ENCODE measurements around the gene AFAP1L1.
"Not testable (repeated sequence)": the region's sequence is repeated elsewhere in the genome, so short reads cannot be mapped to it uniquely, and the experiment has no call there.

AFAP1L1 gene

DNA sequence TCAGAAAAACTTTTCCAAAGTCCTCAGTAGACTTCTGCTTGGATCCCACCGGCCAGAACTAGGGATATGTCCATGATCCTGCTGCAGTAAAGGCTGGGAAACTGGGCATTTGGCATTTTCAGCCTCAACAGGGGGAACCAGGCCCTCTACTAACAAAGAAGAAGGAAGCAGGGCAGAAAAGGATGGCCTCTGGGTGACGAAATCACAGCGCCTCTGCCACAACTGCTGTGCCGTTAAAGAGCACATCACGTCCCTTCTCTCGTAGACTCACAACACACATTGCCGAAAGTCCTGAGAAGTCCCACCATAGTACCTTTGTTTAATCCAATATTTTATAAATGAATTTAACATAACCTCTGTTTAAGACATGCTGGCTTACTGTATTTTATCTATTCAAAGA is 10.4 kb upstream of the AFAP1L1 start:
- DNase-seq (ENCODE audit: low read depth, low spot score), result no peak

- no peak for DNase-seq (ENCODE audit: low read depth, low spot score)
Observed at GRCh38 chr5:149262315-149262714, 9.3 kb upstream of the AFAP1L1 start.

GRCh38 chr5:149264439-149265067 is 7.1 kb upstream of the AFAP1L1 start:
- peak; percentile 75 for DNase-seq (ENCODE audit: low read depth, low spot score)

- no peak for DNase-seq (ENCODE audit: low read depth, low spot score)
Observed at GRCh38 chr5:149265068-149265465, 6.6 kb upstream of the AFAP1L1 start.

DNA sequence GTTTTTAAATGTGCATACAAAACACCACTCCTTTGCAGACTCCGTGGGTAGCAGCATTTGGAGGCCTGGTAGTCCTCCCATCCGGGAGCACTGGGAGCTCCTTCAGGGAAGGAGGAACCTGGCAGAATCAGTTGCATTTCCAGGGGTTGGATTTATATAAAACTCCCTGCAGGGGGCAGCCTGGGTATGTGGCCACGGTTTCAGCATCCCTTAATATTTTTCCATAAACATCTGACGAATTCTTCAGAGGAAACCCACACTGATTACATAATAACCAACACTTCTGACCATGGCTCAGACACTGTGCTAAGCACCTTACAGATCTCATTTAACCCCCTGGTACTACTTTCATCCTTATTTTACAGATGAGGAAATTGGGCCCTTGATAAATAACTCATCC is 6.1 kb upstream of the AFAP1L1 start:
- no peak for DNase-seq (ENCODE audit: low read depth, low spot score)

DNA sequence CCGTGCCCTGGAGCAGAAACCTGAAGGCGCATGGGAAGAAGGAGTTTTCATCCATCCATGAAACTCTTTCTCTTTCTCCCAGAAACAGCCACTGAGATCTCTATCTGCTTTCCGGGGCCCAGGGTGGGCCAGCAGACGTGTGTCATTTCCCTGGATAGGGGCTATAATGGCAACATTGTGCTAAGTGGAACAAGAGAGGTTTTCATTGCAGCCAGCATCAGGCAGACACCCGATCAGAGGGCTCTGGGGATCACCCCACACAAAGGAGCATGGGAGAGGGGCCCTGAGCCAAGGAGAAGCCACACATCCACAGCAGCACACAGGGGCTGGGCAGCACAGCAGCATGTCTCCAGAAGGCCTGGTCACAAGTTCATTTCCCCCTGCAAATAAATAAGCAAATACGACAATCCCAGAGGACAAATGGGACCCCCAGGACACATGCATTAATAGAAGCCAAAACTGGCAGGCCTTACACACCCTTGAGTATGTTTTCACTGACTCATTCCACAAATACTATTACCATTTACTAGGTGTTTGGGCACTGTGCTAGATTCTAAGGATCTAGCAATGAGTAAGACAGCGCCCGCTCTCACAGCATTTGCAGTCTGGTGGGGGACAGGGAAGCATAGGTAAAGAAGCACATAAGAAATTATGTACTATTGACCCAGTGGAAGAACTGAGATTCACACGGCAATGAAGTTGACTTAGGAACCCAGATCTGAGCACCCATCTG is 4.3 kb upstream of the AFAP1L1 start:
- no peak for DNase-seq (ENCODE audit: low read depth, low spot score)

- no peak for DNase-seq (ENCODE audit: low read depth, low spot score)
Observed at GRCh38 chr5:149268928-149269557, 2.6 kb upstream of the AFAP1L1 start.

DNA sequence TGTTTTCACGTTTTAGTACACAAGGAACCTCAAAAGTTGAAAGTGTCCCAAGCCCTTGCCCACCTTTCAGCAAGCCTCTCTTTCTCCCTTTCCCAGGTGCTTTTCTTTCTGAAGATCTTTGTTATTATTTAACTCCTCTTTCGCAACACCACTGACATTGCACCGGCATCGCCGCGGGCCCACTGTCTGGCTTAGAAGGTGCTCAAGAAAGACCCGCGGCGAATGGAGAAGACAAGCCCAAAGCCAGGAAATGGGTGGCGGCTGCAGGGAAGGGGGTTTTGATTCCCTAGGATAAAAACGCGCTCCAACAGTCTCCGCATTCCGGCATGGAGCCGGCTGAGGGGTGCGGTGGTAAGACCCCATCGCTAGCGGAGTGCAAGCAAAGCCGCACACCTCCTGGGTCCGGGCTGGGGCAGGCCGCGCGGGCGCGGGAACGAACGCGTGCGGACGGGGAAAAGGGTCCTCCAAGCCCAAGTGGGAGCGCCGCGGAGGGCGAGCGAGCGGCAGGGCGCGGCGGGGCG is 404 bp upstream of the AFAP1L1 start:
- DNase-seq (ENCODE audit: low read depth, low spot score), result peak; percentile 55

- DNase-seq (ENCODE audit: low read depth, low spot score), result not testable (repeated sequence)
Observed at GRCh38 chr5:149272781-149273180, 1.1 kb downstream of the AFAP1L1 start.

DNA sequence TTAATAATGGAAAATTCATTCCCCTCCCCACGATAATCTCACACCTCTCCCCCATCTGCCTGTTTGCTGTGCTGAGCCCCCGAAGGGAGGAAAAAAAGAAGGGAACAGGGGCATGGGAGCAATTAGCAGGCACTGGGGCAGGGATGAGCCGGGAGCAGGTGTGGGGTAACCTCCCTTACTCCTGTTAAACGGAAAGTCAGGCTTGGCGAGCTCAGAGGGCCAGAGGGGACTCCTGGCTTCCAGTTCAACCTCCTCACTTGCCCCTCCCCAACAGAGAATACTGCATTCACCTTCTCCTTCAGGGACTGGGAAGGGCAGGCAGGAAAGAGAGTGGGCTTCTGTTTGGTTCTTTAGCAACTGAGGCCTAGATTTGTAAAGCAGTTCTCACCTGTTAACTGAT is 1.6 kb downstream of the AFAP1L1 start:
- peak; percentile 26 for DNase-seq (ENCODE audit: low read depth, low spot score)

DNA sequence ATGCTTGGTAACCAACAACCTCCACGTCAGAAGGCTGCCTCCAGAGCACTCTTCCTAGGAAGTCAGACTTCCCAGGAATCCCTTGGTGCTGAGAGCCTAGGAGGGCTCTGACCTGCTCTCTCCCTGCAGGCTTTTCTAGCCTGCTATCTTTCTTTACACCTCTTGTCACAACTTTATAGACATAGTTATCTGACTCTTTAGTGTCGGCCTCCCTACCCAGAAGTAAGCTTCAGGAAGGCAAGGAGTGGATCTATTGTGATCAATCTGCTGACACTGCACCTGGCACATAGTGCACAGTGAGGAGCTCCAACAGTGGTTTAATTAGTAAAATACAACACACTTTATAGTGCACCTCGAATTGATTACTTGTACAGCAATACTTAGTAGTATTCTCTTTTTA is 2.3 kb downstream of the AFAP1L1 start:
- peak; percentile 27 for DNase-seq (ENCODE audit: low read depth, low spot score)

DNA sequence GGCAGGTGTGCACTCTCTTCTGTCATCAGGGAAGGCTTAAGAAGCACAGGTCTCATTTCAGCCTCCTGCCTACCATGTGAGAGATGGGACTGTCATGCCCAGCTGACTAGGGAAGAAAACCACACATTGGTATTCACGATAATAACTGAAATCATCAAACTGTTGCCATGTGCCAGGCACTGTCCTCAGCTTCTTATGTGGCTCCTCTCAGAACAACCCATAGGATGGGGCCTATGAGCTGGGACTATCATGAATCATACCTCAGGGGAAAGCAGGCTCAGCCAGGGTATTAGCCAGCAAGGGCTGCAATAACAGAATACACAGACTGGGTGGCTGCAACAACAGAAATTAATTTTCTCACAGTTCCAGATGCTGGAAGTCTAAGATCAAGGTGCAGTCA is 3.3 kb downstream of the AFAP1L1 start:
- DNase-seq (ENCODE audit: low read depth, low spot score), result no peak

GRCh38 chr5:149277801-149278200 is 6.1 kb downstream of the AFAP1L1 start:
- DNase-seq (ENCODE audit: low read depth, low spot score), result no peak

GRCh38 chr5:149278451-149279210 is 7.0 kb downstream of the AFAP1L1 start:
- no peak for DNase-seq (ENCODE audit: low read depth, low spot score)

- no peak for DNase-seq (ENCODE audit: low read depth, low spot score)
Observed at GRCh38 chr5:149279661-149280060, 8.0 kb downstream of the AFAP1L1 start.

- DNase-seq (ENCODE audit: low read depth, low spot score), result no peak
Observed at GRCh38 chr5:149280124-149280523, 8.5 kb downstream of the AFAP1L1 start.

DNA sequence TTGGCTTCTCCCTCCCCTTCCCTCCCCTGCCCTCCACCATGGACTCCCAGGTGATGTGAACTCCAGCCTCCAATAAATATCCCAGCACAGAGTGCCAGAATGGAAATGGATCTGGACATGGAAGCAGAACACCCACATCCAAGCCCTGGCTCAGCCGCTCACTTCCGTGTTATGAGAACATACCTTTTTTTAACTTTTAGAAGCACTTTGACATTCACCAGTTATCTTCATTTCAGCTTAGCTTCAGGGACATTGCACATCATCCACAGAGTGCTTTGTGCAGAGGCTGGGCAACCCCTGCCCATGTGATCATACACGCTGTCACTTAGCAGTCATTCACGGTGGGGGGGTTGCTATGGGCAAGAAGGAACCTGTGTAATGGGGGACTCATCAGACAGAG is 9.1 kb downstream of the AFAP1L1 start:
- no peak for DNase-seq (ENCODE audit: low read depth, low spot score)

GRCh38 chr5:149282027-149282965 is 10.6 kb downstream of the AFAP1L1 start:
- DNase-seq (ENCODE audit: low read depth, low spot score), result peak; percentile 7

- DNase-seq (ENCODE audit: low read depth, low spot score), result no peak
Observed at GRCh38 chr5:149282966-149283332, 11.3 kb downstream of the AFAP1L1 start.

GRCh38 chr5:149283626-149284480 is 12.2 kb downstream of the AFAP1L1 start:
- no peak for DNase-seq (ENCODE audit: low read depth, low spot score)

All from ELF-1 (cell line).